ENCODE data around the gene NABP2. TPM values are rescaled to one million over a fixed set of nuclear protein-coding genes. Genes with fewer than 3 reads are reported as not detected.
"Not testable (repeated sequence)": the region's sequence is repeated elsewhere in the genome, so short reads cannot be mapped to it uniquely, and the experiment has no call there.

NABP2 gene
- total RNA-seq, 4 donors from 2014 or later = 29.6 to 75.0 (median 42.8) TPM

DNA sequence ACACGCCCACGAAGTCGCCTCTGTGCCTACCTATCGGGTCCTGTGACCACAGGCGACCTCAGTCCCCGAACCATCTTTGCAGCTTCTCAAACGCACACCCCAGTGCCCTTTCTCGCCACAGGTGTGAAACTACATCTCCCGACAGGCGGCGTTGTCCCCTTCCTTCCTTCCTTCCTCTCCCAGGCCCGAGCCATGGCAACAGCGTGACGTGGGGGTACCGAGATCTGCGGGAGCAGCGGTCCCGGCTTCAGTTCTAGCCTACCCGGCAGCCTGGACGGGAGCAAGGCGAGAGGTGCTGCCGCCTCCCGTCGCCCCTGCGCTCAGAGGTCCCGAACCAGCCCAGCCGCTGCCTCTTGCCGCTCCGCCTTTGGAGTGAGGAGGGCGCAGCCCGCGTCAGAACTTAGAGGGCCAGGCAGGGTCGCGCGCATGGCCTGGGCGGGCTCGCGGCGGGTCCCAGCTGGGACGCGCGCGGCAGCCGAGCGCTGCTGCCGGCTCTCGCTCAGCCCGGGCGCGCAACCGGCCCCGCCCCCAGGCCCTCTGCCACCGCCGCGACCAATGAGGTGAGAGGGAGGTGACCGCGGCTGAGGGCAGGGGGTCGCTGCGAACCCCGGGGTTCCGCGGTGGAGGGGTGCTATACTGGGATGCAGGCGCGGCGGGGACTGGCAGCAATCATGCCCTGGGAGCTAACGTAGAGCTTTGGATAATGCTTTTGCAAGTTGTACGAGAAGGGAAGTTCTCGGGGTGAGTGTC lies 42.7 kb downstream of the NABP2 start, which contains the start of gene COQ10A:
TSS of gene COQ10A (plus strand) at position 250 of the 750 bp plus-strand sequence. CDS start at position 427, 177 bp downstream.
- ATAC-seq (peak; percentile 64 to 75), DNase-seq (peak; percentile 89 to 94)
- Histone ChIP-seq H3K36me3 (peaks cover 0 to 23% of the 10 kb centered on the region in 2 donors), H3K27ac (peak within 1 kb of the TSS; percentile 95 to 99 (median 98)), H3K4me1 (peaks cover 49 to 52% of the 10 kb centered on the region in 2 donors), H3K4me3 (peak within 1 kb of the TSS; percentile 70 to 88 (median 80)), H3K27me3 (no peaks in the 10 kb centered on the region), H3K9me3 (no peaks in the 10 kb centered on the region)
- intact Hi-C loops (cut with DNase I; ENCODE audit: low total_unique reads) (loop anchor here (1.0 to 10.0 kb wide), 3 partner anchors 33 to 552 kb away; partner anchors contain the start of genes BAZ2A, BLOC1S1 and CS), in situ Hi-C loops (cut with MboI; ENCODE audit: low sequenced_read_pairs in 4 of 4) (no loop called here)
- TF ChIP-seq, protein P1, sequence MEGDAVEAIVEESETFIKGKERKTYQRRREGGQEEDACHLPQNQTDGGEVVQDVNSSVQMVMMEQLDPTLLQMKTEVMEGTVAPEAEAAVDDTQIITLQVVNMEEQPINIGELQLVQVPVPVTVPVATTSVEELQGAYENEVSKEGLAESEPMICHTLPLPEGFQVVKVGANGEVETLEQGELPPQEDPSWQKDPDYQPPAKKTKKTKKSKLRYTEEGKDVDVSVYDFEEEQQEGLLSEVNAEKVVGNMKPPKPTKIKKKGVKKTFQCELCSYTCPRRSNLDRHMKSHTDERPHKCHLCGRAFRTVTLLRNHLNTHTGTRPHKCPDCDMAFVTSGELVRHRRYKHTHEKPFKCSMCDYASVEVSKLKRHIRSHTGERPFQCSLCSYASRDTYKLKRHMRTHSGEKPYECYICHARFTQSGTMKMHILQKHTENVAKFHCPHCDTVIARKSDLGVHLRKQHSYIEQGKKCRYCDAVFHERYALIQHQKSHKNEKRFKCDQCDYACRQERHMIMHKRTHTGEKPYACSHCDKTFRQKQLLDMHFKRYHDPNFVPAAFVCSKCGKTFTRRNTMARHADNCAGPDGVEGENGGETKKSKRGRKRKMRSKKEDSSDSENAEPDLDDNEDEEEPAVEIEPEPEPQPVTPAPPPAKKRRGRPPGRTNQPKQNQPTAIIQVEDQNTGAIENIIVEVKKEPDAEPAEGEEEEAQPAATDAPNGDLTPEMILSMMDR (IDR thresholded peaks at IDR 0.05 in 4 of 5, conservative IDR thresholded peaks at IDR 0.05 in 1 of 5) = peak; percentile 48 to 81 (median 78)
- TF ChIP-seq POLR2A (IDR thresholded peaks at IDR 0.05) = peak; percentile 97 to 98

DNA sequence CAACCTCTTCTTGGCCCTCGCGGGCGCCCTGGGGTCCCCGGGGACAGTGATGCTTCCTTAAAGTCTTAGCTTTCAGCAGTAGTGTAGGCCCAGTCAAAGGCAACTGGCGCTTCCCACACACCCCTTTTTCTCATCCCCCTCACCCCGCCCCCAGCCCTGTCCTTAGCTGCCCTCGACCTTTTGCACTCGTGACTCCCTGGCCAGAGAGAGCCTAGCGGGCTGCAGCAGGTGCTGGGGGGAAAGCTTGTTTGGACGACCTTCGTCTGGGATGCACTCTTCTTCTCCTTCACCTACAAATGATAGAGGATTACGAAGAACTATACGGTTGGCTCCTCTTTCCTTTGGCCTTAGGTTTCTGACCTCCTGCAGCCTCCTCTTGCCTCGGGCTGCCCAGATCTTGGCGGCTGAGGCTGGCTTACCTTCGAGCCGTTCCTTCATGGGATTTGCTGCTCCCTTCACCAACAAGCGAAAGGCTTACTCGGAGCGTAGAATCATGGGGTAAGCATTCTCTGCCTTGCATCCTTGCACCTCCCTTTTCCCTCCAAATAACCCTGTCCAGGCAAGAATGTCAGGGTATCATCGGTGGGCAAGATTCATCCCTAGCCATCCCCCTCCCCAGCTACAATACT lies 43.4 kb downstream of the NABP2 start:
- Histone ChIP-seq H3K9me3 (no peaks in the 10 kb centered on the region), H3K4me3 (peak overlapping the region; percentile 70 to 88 (median 80)), H3K27ac (peak overlapping the region; percentile 95 to 99 (median 98)), H3K4me1 (peaks cover 55 to 58% of the 10 kb centered on the region in 2 donors), H3K36me3 (peaks cover 0 to 30% of the 10 kb centered on the region in 2 donors), H3K27me3 (no peaks in the 10 kb centered on the region)
- ATAC-seq (peak; percentile 27 to 54), DNase-seq (peak; percentile 35 to 85)
- intact Hi-C loops (cut with DNase I; ENCODE audit: low total_unique reads) (loop anchor here (1.0 to 10.0 kb wide), 3 partner anchors 33 to 553 kb away; partner anchors contain the start of genes BAZ2A, BLOC1S1 and CS), in situ Hi-C loops (cut with MboI; ENCODE audit: low sequenced_read_pairs in 4 of 4) (no loop called here)
- TF ChIP-seq POLR2A (IDR thresholded peaks at IDR 0.05) = no peak
- TF ChIP-seq, protein P1 (IDR thresholded peaks at IDR 0.05 in 4 of 5, conservative IDR thresholded peaks at IDR 0.05 in 1 of 5) = no peak

DNA sequence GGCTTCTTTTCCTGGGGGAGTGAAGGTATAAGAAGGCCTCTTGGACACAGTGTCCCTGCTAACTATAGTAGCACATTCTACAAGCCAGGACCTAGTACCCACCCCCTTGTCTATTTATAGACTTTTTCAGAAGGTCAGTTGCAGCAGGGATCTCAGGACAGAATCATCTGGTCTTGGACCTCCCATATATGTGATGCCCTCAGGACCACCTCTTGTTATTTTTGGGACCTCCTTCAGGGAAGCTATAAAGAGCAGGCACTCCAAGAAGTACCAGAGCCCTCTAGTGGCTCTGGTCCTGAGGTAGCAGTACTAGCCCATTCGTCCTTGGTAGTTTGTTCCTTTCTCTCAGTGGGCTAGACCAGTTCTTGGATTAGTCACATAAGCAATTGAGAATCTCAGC lies 46.9 kb downstream of the NABP2 start:
- TF ChIP-seq, protein P1 (IDR thresholded peaks at IDR 0.05 in 4 of 5, conservative IDR thresholded peaks at IDR 0.05 in 1 of 5) = peak; percentile 21 to 58 (median 36)
- peak; percentile 78 to 88 for TF ChIP-seq POLR2A (IDR thresholded peaks at IDR 0.05)
- no peaks in the 10 kb centered on the region for H3K27me3 ChIP-seq
- H3K4me3 ChIP-seq = peak overlapping the region in 1 of 4 donors; percentile 20
- in situ Hi-C loops (cut with MboI; ENCODE audit: low sequenced_read_pairs in 4 of 4) = no loop called here
- peaks cover 56 to 62% of the 10 kb centered on the region in 2 donors for H3K4me1 ChIP-seq
- ATAC-seq (peak; percentile 79 to 81), DNase-seq (peak; percentile 56 to 74)
- intact Hi-C loops (cut with DNase I; ENCODE audit: low total_unique reads) = no loop called here
- H3K36me3 ChIP-seq = peaks cover 2 to 65% of the 10 kb centered on the region in 2 donors
- no peaks in the 10 kb centered on the region for H3K9me3 ChIP-seq
- H3K27ac ChIP-seq = peak overlapping the region; percentile 95 to 99 (median 98)

DNA sequence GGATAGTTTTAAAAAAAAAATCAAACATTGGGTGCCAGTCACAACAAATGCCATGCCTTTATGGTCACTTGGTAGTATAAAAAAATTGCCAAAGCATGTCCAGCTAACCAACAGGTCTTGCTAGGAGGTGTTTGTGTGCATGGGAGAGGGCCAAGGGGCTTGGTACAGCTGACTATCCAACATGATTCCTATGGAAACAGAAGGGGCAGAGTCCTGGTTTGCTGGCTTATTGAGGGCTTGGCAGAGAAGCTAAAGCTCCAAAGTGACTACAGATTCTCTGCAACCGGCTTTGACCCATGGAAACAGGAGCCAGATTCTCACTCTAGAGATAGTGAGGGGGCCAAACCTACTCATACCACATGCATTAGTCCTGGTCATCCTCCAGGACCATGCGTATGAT lies 48.3 kb downstream of the NABP2 start:
- peak overlapping the region; percentile 95 to 99 (median 98) for H3K27ac ChIP-seq
- H3K27me3 ChIP-seq; in situ Hi-C loops (cut with MboI; ENCODE audit: low sequenced_read_pairs in 4 of 4); H3K9me3 ChIP-seq; intact Hi-C loops (cut with DNase I; ENCODE audit: low total_unique reads); DNase-seq; ATAC-seq; H3K4me3 ChIP-seq: not testable (repeated sequence)
- peaks cover 48 to 56% of the 10 kb centered on the region in 2 donors for H3K4me1 ChIP-seq
- H3K36me3 ChIP-seq = peaks cover 2 to 76% of the 10 kb centered on the region in 2 donors

DNA sequence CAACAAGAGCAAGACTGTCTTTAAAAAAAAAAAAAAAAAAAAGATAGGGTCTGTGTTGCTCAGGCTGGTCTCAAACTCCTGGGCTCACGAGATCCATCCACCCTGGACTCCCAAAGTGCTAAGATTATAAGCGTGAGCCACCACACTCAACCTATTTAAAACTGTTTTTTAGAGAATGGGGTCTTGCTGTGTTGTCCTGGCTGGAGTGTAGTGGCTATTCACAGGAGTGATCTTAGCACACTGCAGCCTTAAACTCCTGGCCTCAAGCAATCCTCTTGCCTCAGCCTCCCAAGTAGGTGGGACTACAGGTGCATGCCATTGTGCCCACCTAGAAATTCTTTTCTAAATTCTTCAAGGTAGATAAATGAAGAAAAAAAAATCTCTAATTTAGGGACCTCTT lies 50.2 kb downstream of the NABP2 start:
- Histone ChIP-seq H3K27me3 (no peaks in the 10 kb centered on the region), H3K4me3 (no peak overlapping the region), H3K4me1 (peaks cover 30 to 38% of the 10 kb centered on the region in 2 donors), H3K36me3 (peaks cover 2 to 85% of the 10 kb centered on the region in 2 donors), H3K9me3 (no peaks in the 10 kb centered on the region), H3K27ac (peak overlapping the region in 1 of 4 donors; percentile 99)
- intact Hi-C loops (cut with DNase I; ENCODE audit: low total_unique reads) (no loop called here), in situ Hi-C loops (cut with MboI; ENCODE audit: low sequenced_read_pairs in 4 of 4) (no loop called here)
- DNase-seq (no peak), ATAC-seq (no peak)
- no peak for TF ChIP-seq POLR2A (IDR thresholded peaks at IDR 0.05)
- TF ChIP-seq, protein P1 (IDR thresholded peaks at IDR 0.05 in 4 of 5, conservative IDR thresholded peaks at IDR 0.05 in 1 of 5) = no peak

All from gastrocnemius medialis (tissue), 4 donors.